Keratinocyte (primary cell): ENCODE results near the gene PID1.

Source experiments
- EZH2 ChIP-seq: IDR thresholded peaks from one replicate; pipeline ENCODE4 v1.6.1; 2012; ENCODE audit warnings: inconsistent platforms, mild to moderate bottlenecking, low read length, moderate library complexity
- TF ChIP-seq, protein P1 (sequence below), 3 experiments: IDR thresholded peaks in 1 of 3; conservative IDR thresholded peaks in 1 of 3; optimal IDR thresholded peaks in 1 of 3; 2 replicates in 2 of 3; 3 replicates in 1 of 3; pipeline versions ENCODE3 to v1.5.1; 2011; ENCODE audit warnings: low read length in 3 of 3, mild to moderate bottlenecking in 3 of 3, moderate library complexity in 2 of 3, control low read depth in 1 of 3, inconsistent platforms in 1 of 3; ENCODE audit not compliant: insufficient read depth in 2 of 3; ENCODE audit errors: extremely low read depth in 1 of 3

DNA sequence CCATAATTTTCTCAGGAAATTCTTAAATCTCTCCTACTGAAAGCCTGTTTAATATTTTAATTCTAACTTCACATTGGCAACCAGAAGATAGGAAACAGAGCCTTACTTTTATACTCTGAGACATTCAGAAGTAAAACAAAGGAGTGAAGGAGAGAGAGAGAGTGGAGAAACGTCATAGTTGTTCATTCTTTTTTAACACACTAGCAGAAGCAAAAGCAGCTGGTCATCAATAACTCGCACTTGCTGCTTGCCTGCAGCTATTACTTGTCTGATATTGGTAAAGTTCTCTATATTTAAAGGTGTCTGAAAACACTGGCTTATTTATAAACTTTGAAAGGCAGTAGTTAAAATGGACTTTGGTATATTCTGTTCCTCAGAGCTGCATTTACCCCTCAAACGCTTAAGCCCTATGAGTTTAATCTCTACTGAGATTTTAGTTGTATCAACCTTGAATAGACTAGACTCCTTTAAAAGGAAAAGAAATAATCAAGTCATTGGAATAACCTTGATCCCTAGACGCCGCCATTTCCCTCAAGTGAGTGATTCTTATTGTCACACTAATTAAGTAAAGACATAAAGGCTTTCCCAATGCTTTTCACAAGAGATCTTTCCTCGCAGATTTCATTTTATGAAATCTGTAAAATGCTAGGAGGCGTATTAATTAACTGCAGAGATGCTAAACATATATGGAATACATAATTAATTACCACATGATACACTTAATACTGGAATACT lies 182.0 kb downstream of the PID1 start:
- no peak for TF ChIP-seq EZH2
- TF ChIP-seq, protein P1, sequence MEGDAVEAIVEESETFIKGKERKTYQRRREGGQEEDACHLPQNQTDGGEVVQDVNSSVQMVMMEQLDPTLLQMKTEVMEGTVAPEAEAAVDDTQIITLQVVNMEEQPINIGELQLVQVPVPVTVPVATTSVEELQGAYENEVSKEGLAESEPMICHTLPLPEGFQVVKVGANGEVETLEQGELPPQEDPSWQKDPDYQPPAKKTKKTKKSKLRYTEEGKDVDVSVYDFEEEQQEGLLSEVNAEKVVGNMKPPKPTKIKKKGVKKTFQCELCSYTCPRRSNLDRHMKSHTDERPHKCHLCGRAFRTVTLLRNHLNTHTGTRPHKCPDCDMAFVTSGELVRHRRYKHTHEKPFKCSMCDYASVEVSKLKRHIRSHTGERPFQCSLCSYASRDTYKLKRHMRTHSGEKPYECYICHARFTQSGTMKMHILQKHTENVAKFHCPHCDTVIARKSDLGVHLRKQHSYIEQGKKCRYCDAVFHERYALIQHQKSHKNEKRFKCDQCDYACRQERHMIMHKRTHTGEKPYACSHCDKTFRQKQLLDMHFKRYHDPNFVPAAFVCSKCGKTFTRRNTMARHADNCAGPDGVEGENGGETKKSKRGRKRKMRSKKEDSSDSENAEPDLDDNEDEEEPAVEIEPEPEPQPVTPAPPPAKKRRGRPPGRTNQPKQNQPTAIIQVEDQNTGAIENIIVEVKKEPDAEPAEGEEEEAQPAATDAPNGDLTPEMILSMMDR (optimal IDR thresholded peaks at IDR 0.05 in 1 of 3, IDR thresholded peaks at IDR 0.05 in 1 of 3, conservative IDR thresholded peaks at IDR 0.05 in 1 of 3; ENCODE audit: extremely low read depth in 1 of 3, insufficient read depth in 2 of 3, low read length in 3 of 3): no peak
